Stimulated activated CD8-positive, alpha-beta memory T cell treated with anti-CD3 and anti-CD28 coated beads, Interleukin-15, amount 100 ng/mL, for 48 hours (primary cell): Measurements from ENCODE around the gene TAX1BP3.
A peak's percentile ranks its signal among the peaks of the same experiment; 100 is the strongest.

ENCODE experiments used
- DNase-seq, 2 donors: peaks; one replicate each; pipeline ENCODE4 v3.0.0-alpha.2; 2020; ENCODE audit warnings: low read depth in 2 of 2

The TAX1BP3 gene

GRCh38 chr17:3688852-3689261 is 20.5 kb upstream of the TAX1BP3 start:
- no peak for DNase-seq

GRCh38 chr17:3688027-3688553 is 19.7 kb upstream of the TAX1BP3 start:
- DNase-seq: no peak

- no peak for DNase-seq
Measured at GRCh38 chr17:3685174-3685573, 16.8 kb upstream of the TAX1BP3 start.

- DNase-seq: peak; percentile 23 to 35
Measured at GRCh38 chr17:3683054-3683511, 14.7 kb upstream of the TAX1BP3 start.

GRCh38 chr17:3682033-3682432 is 13.7 kb upstream of the TAX1BP3 start:
- no peak for DNase-seq

GRCh38 chr17:3681565-3681964 is 13.2 kb upstream of the TAX1BP3 start:
- DNase-seq: no peak

GRCh38 chr17:3681057-3681456 is 12.7 kb upstream of the TAX1BP3 start:
- no peak for DNase-seq

- no peak for DNase-seq
Measured at GRCh38 chr17:3679531-3680126, 11.3 kb upstream of the TAX1BP3 start.

GRCh38 chr17:3678821-3679530 is 10.6 kb upstream of the TAX1BP3 start:
- DNase-seq: no peak

- DNase-seq: no peak
Measured at GRCh38 chr17:3678095-3678820, 9.9 kb upstream of the TAX1BP3 start.

- DNase-seq: no peak
Measured at GRCh38 chr17:3675886-3676285, 7.5 kb upstream of the TAX1BP3 start.

GRCh38 chr17:3672571-3672970 is 4.2 kb upstream of the TAX1BP3 start:
- DNase-seq: no peak

GRCh38 chr17:3669548-3669947 is 1.2 kb upstream of the TAX1BP3 start:
- no peak for DNase-seq

- no peak for DNase-seq
Measured at GRCh38 chr17:3669085-3669347, 638 bp upstream of the TAX1BP3 start.

GRCh38 chr17:3667366-3668278 is 756 bp downstream of the TAX1BP3 start:
- DNase-seq: no peak

GRCh38 chr17:3666516-3666915 is 1.9 kb downstream of the TAX1BP3 start:
- no peak for DNase-seq

GRCh38 chr17:3665834-3666233 is 2.5 kb downstream of the TAX1BP3 start:
- no peak for DNase-seq

- no peak for DNase-seq
Measured at GRCh38 chr17:3663102-3664011, 5.0 kb downstream of the TAX1BP3 start.

GRCh38 chr17:3660311-3660891 is 8.0 kb downstream of the TAX1BP3 start:
- DNase-seq: no peak

- no peak for DNase-seq
Measured at GRCh38 chr17:3659541-3660111, 8.8 kb downstream of the TAX1BP3 start.
